ENCODE measurements around the gene ATXN7. TPM values are rescaled to one million over a fixed set of nuclear protein-coding genes. Genes with fewer than 3 reads are reported as not detected.

The ATXN7 gene
- total RNA-seq, 2 experiments from 2014 or later, result 70.0 to 95.0 TPM

GRCh38 chr3:63998852-63999754 lies 135.4 kb downstream of the ATXN7 start:
- no peak overlapping the region for H3K4me3 Mint-ChIP-seq
- H3K27ac Mint-ChIP-seq, result peak overlapping the region; percentile 36
- DNase-seq, result no peak
- H3K4me1 Mint-ChIP-seq, result peaks cover 22% of the 10 kb centered on the region
- peaks cover 67% of the 10 kb centered on the region for H3K36me3 Mint-ChIP-seq (ENCODE audit: low read depth)
- H3K27me3 Mint-ChIP-seq, result no peaks in the 10 kb centered on the region
- POLR2A ChIA-PET, result interaction anchor here (0.9 kb wide), 1 partner anchor 10 kb away, joined by 6 read pairs; no protein-coding TSS in a partner anchor
- no peaks in the 10 kb centered on the region for H3K9me3 Mint-ChIP-seq
- CTCF ChIA-PET, result interaction anchor here (1.2 kb wide), 2 partner anchors 9 to 16 kb away, joined by 3 read pairs; no protein-coding TSS in a partner anchor

GRCh38 chr3:64000453-64001055 lies 136.9 kb downstream of the ATXN7 start:
- CTCF ChIA-PET, result no interaction called here
- Mint-ChIP-seq H3K4me1 (peaks cover 11% of the 10 kb centered on the region), H3K4me3 (no peak overlapping the region), H3K36me3 (ENCODE audit: low read depth) (peaks cover 57% of the 10 kb centered on the region), H3K27me3 (no peaks in the 10 kb centered on the region), H3K27ac (no peak overlapping the region), H3K9me3 (no peaks in the 10 kb centered on the region)
- DNase-seq, result no peak
- POLR2A ChIA-PET, result no interaction called here

- H3K9me3 Mint-ChIP-seq, result no peaks in the 10 kb centered on the region
- H3K36me3 Mint-ChIP-seq (ENCODE audit: low read depth), result peaks cover 40% of the 10 kb centered on the region
- CTCF ChIA-PET, result no interaction called here
- no peak for DNase-seq
- POLR2A ChIA-PET, result no interaction called here
- no peak overlapping the region for H3K27ac Mint-ChIP-seq
- H3K27me3 Mint-ChIP-seq, result no peaks in the 10 kb centered on the region
- no peak overlapping the region for H3K4me3 Mint-ChIP-seq
- peaks cover 2% of the 10 kb centered on the region for H3K4me1 Mint-ChIP-seq
Measured at GRCh38 chr3:64002233-64002632, 138.6 kb downstream of the ATXN7 start.

- H3K27me3 Mint-ChIP-seq, result no peaks in the 10 kb centered on the region
- H3K36me3 Mint-ChIP-seq (ENCODE audit: low read depth), result peaks cover 33% of the 10 kb centered on the region
- ChIA-PET POLR2A (interaction anchor here (0.6 kb wide), 1 partner anchor 1459 kb away, joined by 3 read pairs; no protein-coding TSS in a partner anchor), CTCF (interaction anchor here (0.8 to 0.9 kb wide), 2 partner anchors 19 to 24 kb away, joined by 3 read pairs; no protein-coding TSS in a partner anchor)
- H3K4me3 Mint-ChIP-seq, result no peak overlapping the region
- H3K9me3 Mint-ChIP-seq, result no peaks in the 10 kb centered on the region
- DNase-seq, result no peak
- H3K4me1 Mint-ChIP-seq, result peaks cover 8% of the 10 kb centered on the region
- no peak overlapping the region for H3K27ac Mint-ChIP-seq
Measured at GRCh38 chr3:64003589-64003988, 139.9 kb downstream of the ATXN7 start.

GRCh38 chr3:64008017-64008416 lies 144.3 kb downstream of the ATXN7 start:
- no peaks in the 10 kb centered on the region for H3K9me3 Mint-ChIP-seq
- no peak overlapping the region for H3K4me3 Mint-ChIP-seq
- no peak overlapping the region for H3K27ac Mint-ChIP-seq
- peaks cover 25% of the 10 kb centered on the region for H3K4me1 Mint-ChIP-seq
- H3K36me3 Mint-ChIP-seq (ENCODE audit: low read depth), result peaks cover 44% of the 10 kb centered on the region
- no peaks in the 10 kb centered on the region for H3K27me3 Mint-ChIP-seq
- ChIA-PET CTCF (interaction anchor here (0.7 to 4.0 kb wide), 7 partner anchors 9 to 31 kb away, joined by 3 to 25 read pairs (median 3); partner anchors contain the start of gene PSMD6), POLR2A (no interaction called here)
- DNase-seq, result no peak

GRCh38 chr3:64008487-64009351 lies 145.1 kb downstream of the ATXN7 start:
- peaks cover 51% of the 10 kb centered on the region for H3K36me3 Mint-ChIP-seq (ENCODE audit: low read depth)
- POLR2A ChIA-PET, result no interaction called here
- no peak for DNase-seq
- H3K4me1 Mint-ChIP-seq, result peaks cover 25% of the 10 kb centered on the region
- CTCF ChIA-PET, result interaction anchor here (0.7 to 4.0 kb wide), 7 partner anchors 10 to 31 kb away, joined by 3 to 25 read pairs (median 3); partner anchors contain the start of gene PSMD6
- no peak overlapping the region for H3K4me3 Mint-ChIP-seq
- no peaks in the 10 kb centered on the region for H3K27me3 Mint-ChIP-seq
- H3K9me3 Mint-ChIP-seq, result no peaks in the 10 kb centered on the region
- no peak overlapping the region for H3K27ac Mint-ChIP-seq

GRCh38 chr3:64009528-64009927 lies 145.9 kb downstream of the ATXN7 start:
- POLR2A ChIA-PET, result no interaction called here

GRCh38 chr3:64010199-64010598 lies 146.5 kb downstream of the ATXN7 start:
- no peak overlapping the region for H3K27ac Mint-ChIP-seq
- H3K4me1 Mint-ChIP-seq, result peaks cover 31% of the 10 kb centered on the region
- DNase-seq, result no peak
- peaks cover 64% of the 10 kb centered on the region for H3K36me3 Mint-ChIP-seq (ENCODE audit: low read depth)
- ChIA-PET POLR2A (no interaction called here), CTCF (interaction anchor here (0.9 to 4.0 kb wide), 3 partner anchors 14 to 27 kb away, joined by 3 to 25 read pairs (median 4); partner anchors contain the start of gene PSMD6)
- H3K9me3 Mint-ChIP-seq, result no peaks in the 10 kb centered on the region
- H3K4me3 Mint-ChIP-seq, result no peak overlapping the region
- H3K27me3 Mint-ChIP-seq, result no peaks in the 10 kb centered on the region

More at GRCh38 chr3:64009528-64009927, 145.9 kb downstream of the ATXN7 start:
- Mint-ChIP-seq H3K4me1 (peaks cover 28% of the 10 kb centered on the region), H3K4me3 (no peak overlapping the region), H3K9me3 (no peaks in the 10 kb centered on the region), H3K36me3 (ENCODE audit: low read depth) (peaks cover 58% of the 10 kb centered on the region), H3K27ac (no peak overlapping the region), H3K27me3 (no peaks in the 10 kb centered on the region)
- no peak for DNase-seq
- CTCF ChIA-PET, result interaction anchor here (1.8 to 4.0 kb wide), 2 partner anchors 9 to 14 kb away, joined by 4 to 25 read pairs; partner anchors contain the start of gene PSMD6

- peaks cover 74% of the 10 kb centered on the region for H3K36me3 Mint-ChIP-seq (ENCODE audit: low read depth)
- H3K9me3 Mint-ChIP-seq, result no peaks in the 10 kb centered on the region
- H3K4me3 Mint-ChIP-seq, result no peak overlapping the region
- H3K4me1 Mint-ChIP-seq, result peaks cover 31% of the 10 kb centered on the region
- ChIA-PET POLR2A (no interaction called here), CTCF (interaction anchor here (1.2 to 2.8 kb wide), 2 partner anchors 11 to 50 kb away, joined by 4 to 11 read pairs; partner anchors contain the start of gene PSMD6)
- H3K27me3 Mint-ChIP-seq, result no peaks in the 10 kb centered on the region
- no peak for DNase-seq
- H3K27ac Mint-ChIP-seq, result no peak overlapping the region
Measured at GRCh38 chr3:64011685-64012084, 148.0 kb downstream of the ATXN7 start.

GRCh38 chr3:64016941-64017620 lies 153.4 kb downstream of the ATXN7 start:
- H3K4me1 Mint-ChIP-seq, result peaks cover 31% of the 10 kb centered on the region
- peak overlapping the region; percentile 15 for H3K27ac Mint-ChIP-seq
- DNase-seq, result no peak
- CTCF ChIA-PET, result interaction anchor here (0.8 to 1.0 kb wide), 2 partner anchors 14 to 32 kb away, joined by 3 read pairs; no protein-coding TSS in a partner anchor
- H3K9me3 Mint-ChIP-seq, result no peaks in the 10 kb centered on the region
- peaks cover 65% of the 10 kb centered on the region for H3K36me3 Mint-ChIP-seq (ENCODE audit: low read depth)
- POLR2A ChIA-PET, result no interaction called here
- H3K27me3 Mint-ChIP-seq, result no peaks in the 10 kb centered on the region
- no peak overlapping the region for H3K4me3 Mint-ChIP-seq

GRCh38 chr3:64019271-64019670 lies 155.6 kb downstream of the ATXN7 start:
- H3K27ac Mint-ChIP-seq, result peak overlapping the region; percentile 32
- H3K27me3 Mint-ChIP-seq, result no peaks in the 10 kb centered on the region
- no peak for DNase-seq
- H3K9me3 Mint-ChIP-seq, result no peaks in the 10 kb centered on the region
- no peak overlapping the region for H3K4me3 Mint-ChIP-seq
- ChIA-PET CTCF (interaction anchor here (0.8 kb wide), 1 partner anchor 11 kb away, joined by 4 read pairs; no protein-coding TSS in a partner anchor), POLR2A (no interaction called here)
- H3K4me1 Mint-ChIP-seq, result peaks cover 40% of the 10 kb centered on the region
- peaks cover 51% of the 10 kb centered on the region for H3K36me3 Mint-ChIP-seq (ENCODE audit: low read depth)

GRCh38 chr3:64019879-64020278 lies 156.2 kb downstream of the ATXN7 start:
- Mint-ChIP-seq H3K27me3 (no peaks in the 10 kb centered on the region), H3K27ac (no peak overlapping the region), H3K36me3 (ENCODE audit: low read depth) (peaks cover 45% of the 10 kb centered on the region), H3K4me3 (no peak overlapping the region), H3K4me1 (peaks cover 35% of the 10 kb centered on the region), H3K9me3 (no peaks in the 10 kb centered on the region)
- CTCF ChIA-PET, result no interaction called here
- no peak for DNase-seq
- POLR2A ChIA-PET, result no interaction called here
